Mesangial cell (primary cell): ENCODE measurements around the gene PROSER3. TPM values are rescaled to one million over a fixed set of nuclear protein-coding genes. Genes with fewer than 3 reads are reported as not detected.

ENCODE experiments used
- total RNA-seq: library from RNA; depleted of rRNA; stranded (reverse); fragments of >200 nt; gene quantifications from 2 replicates; pipeline ENCODE4 v1.2.3, GENCODE V29; 2015

Gene PROSER3
- total RNA-seq, result 13.4 and 22.7 TPM in 2 replicates

GRCh38 chr19:35757749-35758608, at the start of gene PROSER3:
PROSER3 (plus strand) TSS chr19:35758176; CDS start chr19:35758216, 40 bp downstream.

GRCh38 chr19:35717665-35718344, 40.2 kb upstream of the PROSER3 start, which contains the start of gene KMT2B:
KMT2B (plus strand) TSS chr19:35718003; CDS start chr19:35718019, 16 bp downstream.

GRCh38 chr19:35742121-35742724, 15.8 kb upstream of the PROSER3 start, which contains the start of gene IGFLR1:
IGFLR1 (minus strand) TSS chr19:35742452; CDS start chr19:35741180, 1,272 bp downstream.

GRCh38 chr19:35745328-35746086, 12.5 kb upstream of the PROSER3 start, which contains the start of the genes PSENEN and U2AF1L4:
PSENEN (plus strand) TSS chr19:35745651; CDS start chr19:35745931, 280 bp downstream.
U2AF1L4 (minus strand) TSS chr19:35745418; CDS start chr19:35745391, 27 bp downstream.

GRCh38 chr19:35748106-35749020, 9.6 kb upstream of the PROSER3 start, which contains the start of gene LIN37:
LIN37 (plus strand) TSS chr19:35748576; CDS start chr19:35748725, 149 bp downstream.

GRCh38 chr19:35756377-35757230, 1.4 kb upstream of the PROSER3 start, which contains the start of gene HSPB6:
HSPB6 (minus strand) TSS chr19:35757029; CDS start chr19:35757008, 21 bp downstream.

GRCh38 chr19:35775298-35776101, 17.5 kb downstream of the PROSER3 start, which contains the start of gene ARHGAP33:
ARHGAP33 (plus strand) TSS chr19:35775564; CDS start chr19:35775659, 95 bp downstream.

GRCh38 chr19:35812220-35813042, 54.5 kb downstream of the PROSER3 start, which contains the start of gene PRODH2:
PRODH2 (minus strand) TSS chr19:35812845; CDS start chr19:35812805, 40 bp downstream.

Other genes starting within 250 kb of the PROSER3 start
- gene DMKN, start 244.5 kb upstream of the PROSER3 start, total RNA-seq, result 29.5 and 70.4 TPM in 2 replicates
- gene SBSN, start 229.9 kb upstream of the PROSER3 start, total RNA-seq, result not detected in 2 replicates
- not detected in 2 replicates for gene GAPDHS, start 224.7 kb upstream of the PROSER3 start, total RNA-seq
- 118 and 129 TPM in 2 replicates for gene TMEM147, start 212.6 kb upstream of the PROSER3 start, total RNA-seq
- gene ATP4A, start 194.5 kb upstream of the PROSER3 start, total RNA-seq, result not detected in 2 replicates
- not detected in 2 replicates for gene PMIS2, start 172.0 kb upstream of the PROSER3 start, total RNA-seq
- 7.5 and 20.7 TPM in 2 replicates for gene HAUS5, start 145.4 kb upstream of the PROSER3 start, total RNA-seq
- 79.6 and 99.4 TPM in 2 replicates for gene RBM42, start 129.1 kb upstream of the PROSER3 start, total RNA-seq
- 0.49 and 2.3 TPM in 2 replicates for gene ETV2, start 116.4 kb upstream of the PROSER3 start, total RNA-seq
- gene COX6B1, start 109.9 kb upstream of the PROSER3 start, total RNA-seq, result 474 TPM in 2 replicates
- 0.16 TPM in 1 of 2 replicates, not detected in the other for gene UPK1A, start 91.7 kb upstream of the PROSER3 start, total RNA-seq
- gene ZBTB32, start 53.6 kb upstream of the PROSER3 start, total RNA-seq, result not detected in 2 replicates
- 10.9 and 17.2 TPM in 2 replicates for gene KMT2B, start 40.2 kb upstream of the PROSER3 start, total RNA-seq
- gene IGFLR1, start 15.7 kb upstream of the PROSER3 start, total RNA-seq, result 4.7 and 8.3 TPM in 2 replicates
- gene U2AF1L4, start 12.8 kb upstream of the PROSER3 start, total RNA-seq, result 5.4 and 9.0 TPM in 2 replicates
- 61.4 and 72.5 TPM in 2 replicates for gene PSENEN, start 12.5 kb upstream of the PROSER3 start, total RNA-seq
- gene LIN37, start 9.6 kb upstream of the PROSER3 start, total RNA-seq, result 7.6 and 11.9 TPM in 2 replicates
- 2.3 and 6.8 TPM in 2 replicates for gene HSPB6, start 1.1 kb upstream of the PROSER3 start, total RNA-seq
- 8.4 and 14.8 TPM in 2 replicates for gene ARHGAP33, start 17.4 kb downstream of the PROSER3 start, total RNA-seq
- gene PRODH2, start 54.7 kb downstream of the PROSER3 start, total RNA-seq, result not detected in 2 replicates
- gene NPHS1, start 94.3 kb downstream of the PROSER3 start, total RNA-seq, result 0.13 TPM in 1 of 2 replicates, not detected in the other
- under 0.01 and 0.16 TPM in 2 replicates for gene KIRREL2, start 98.7 kb downstream of the PROSER3 start, total RNA-seq
- gene APLP1, start 110.4 kb downstream of the PROSER3 start, total RNA-seq, result 9.8 and 33.7 TPM in 2 replicates
- 2.9 and 7.6 TPM in 2 replicates for gene NFKBID, start 142.4 kb downstream of the PROSER3 start, total RNA-seq
- gene HCST, start 144.4 kb downstream of the PROSER3 start, total RNA-seq, result 0.38 TPM in 1 of 2 replicates, not detected in the other
- not detected in 2 replicates for gene TYROBP, start 150.1 kb downstream of the PROSER3 start, total RNA-seq
- gene LRFN3, start 178.2 kb downstream of the PROSER3 start, total RNA-seq, result 10.4 and 19.8 TPM in 2 replicates
- gene SDHAF1, start 237.0 kb downstream of the PROSER3 start, total RNA-seq, result 24.4 and 26.4 TPM in 2 replicates